SK-N-SH treated with all-trans-retinoic acid at 6 μM for 48 hours (cell line): Measurements from ENCODE around the gene WSCD2.

Source experiments
- ATAC-seq: fragments of 200-7000 bp; cut with Tn5 transposase; 3 replicates; pipeline ENCODE4 v1.9.1; 2020; ENCODE audit warnings: mild to moderate bottlenecking, moderate library complexity
- ARNTL ChIP-seq: fragments of 450-650 bp; formaldehyde crosslinking; IDR thresholded peaks from 2 replicates; pipeline ENCODE4 v1.5.0; 2020; ENCODE audit warnings: low read depth, mild to moderate bottlenecking, moderate library complexity, borderline replicate concordance
- BACH2 ChIP-seq: fragments of 250-450 bp; sonication (Bioruptor Pico); IDR thresholded peaks from 2 replicates; pipeline ENCODE4 v1.9.0; 2021; ENCODE audit warnings: mild to moderate bottlenecking, borderline replicate concordance
- CSDC2 ChIP-seq: fragments of 250-450 bp; sonication (Bioruptor Pico); IDR thresholded peaks from 2 replicates; pipeline ENCODE4 v1.5.0; 2020; ENCODE audit warnings: mild to moderate bottlenecking, moderate library complexity
- ESRRG ChIP-seq: fragments of 250-450 bp; sonication (Bioruptor Pico); IDR thresholded peaks from 2 replicates; pipeline ENCODE4 v1.6.1; 2021; ENCODE audit warnings: mild to moderate bottlenecking
- GLIS3 ChIP-seq: fragments of 250-450 bp; sonication (Bioruptor Pico); IDR thresholded peaks from 2 replicates; pipeline ENCODE4 v1.5.0; 2020; ENCODE audit warnings: mild to moderate bottlenecking, moderate library complexity
- ISL1 ChIP-seq: fragments of 250-450 bp; sonication (Bioruptor Pico); IDR thresholded peaks from 2 replicates; pipeline ENCODE4 v2.1.2; 2022; ENCODE audit warnings: mild to moderate bottlenecking, moderate library complexity
- OSR1 ChIP-seq: fragments of 250-450 bp; sonication (Bioruptor Pico); IDR thresholded peaks from 2 replicates; pipeline ENCODE4 v1.8.0; 2022; ENCODE audit warnings: moderate library complexity, mild to moderate bottlenecking, inconsistent platforms
- PPARA ChIP-seq: fragments of 250-450 bp; sonication (Bioruptor Pico); IDR thresholded peaks from 2 replicates; pipeline ENCODE4 v1.5.0; 2020; ENCODE audit warnings: mild to moderate bottlenecking, borderline replicate concordance
- RARB ChIP-seq: fragments of 250-450 bp; sonication (Bioruptor Pico); IDR thresholded peaks from 2 replicates; pipeline ENCODE4 v1.8.0; 2021; ENCODE audit warnings: mild to moderate bottlenecking, moderate library complexity
- SNAI2 ChIP-seq: fragments of 250-450 bp; sonication (Bioruptor Pico); IDR thresholded peaks from 2 replicates; pipeline ENCODE4 v1.5.0; 2020; ENCODE audit warnings: mild to moderate bottlenecking, moderate library complexity
- TCF4 ChIP-seq: fragments of 250-450 bp; sonication (Bioruptor Pico); IDR thresholded peaks from 2 replicates; pipeline ENCODE4 v1.8.0; 2021; ENCODE audit warnings: mild to moderate bottlenecking, moderate library complexity, borderline replicate concordance
- TOX ChIP-seq: fragments of 250-450 bp; sonication (Bioruptor Pico); IDR thresholded peaks from 2 replicates; pipeline ENCODE4 v1.8.0; 2021; ENCODE audit warnings: mild to moderate bottlenecking, moderate library complexity, borderline replicate concordance
- ZC3H10 ChIP-seq: fragments of 250-450 bp; sonication (Bioruptor Pico); IDR thresholded peaks from 2 replicates; pipeline ENCODE4 v1.5.1; 2021; ENCODE audit warnings: mild to moderate bottlenecking, moderate library complexity
- ZFP3 ChIP-seq: fragments of 250-450 bp; sonication (Bioruptor Pico); IDR thresholded peaks from 2 replicates; pipeline ENCODE4 v1.5.0; 2020; ENCODE audit warnings: mild to moderate bottlenecking, moderate library complexity
- ZFP30 ChIP-seq: fragments of 450-650 bp; formaldehyde crosslinking; IDR thresholded peaks from 2 replicates; pipeline ENCODE4 v1.5.0; 2022; ENCODE audit warnings: mild to moderate bottlenecking, moderate library complexity
- ZNF565 ChIP-seq: fragments of 450-650 bp; formaldehyde crosslinking; conservative IDR thresholded peaks from 2 replicates; pipeline ENCODE4 v1.5.0; 2020; ENCODE audit warnings: low read depth, mild to moderate bottlenecking, moderate library complexity
- ZNF70 ChIP-seq: fragments of 450-650 bp; formaldehyde crosslinking; IDR thresholded peaks from 2 replicates; pipeline ENCODE4 v1.5.0; 2020; ENCODE audit warnings: mild to moderate bottlenecking, moderate library complexity
- TF ChIP-seq, protein P1 (sequence below): fragments of 250-450 bp; sonication (Bioruptor Pico); IDR thresholded peaks from 2 replicates; pipeline ENCODE4 v1.5.0; 2020; ENCODE audit warnings: mild to moderate bottlenecking, moderate library complexity
- TF ChIP-seq, protein P2 (sequence below): fragments of 250-450 bp; sonication (Bioruptor Pico); IDR thresholded peaks from 2 replicates; pipeline ENCODE4 v1.5.1; 2021; ENCODE audit warnings: mild to moderate bottlenecking, moderate library complexity
- TF ChIP-seq, protein P3 (sequence below): fragments of 250-450 bp; sonication (Bioruptor Pico); IDR thresholded peaks from 2 replicates; pipeline ENCODE4 v1.8.0; 2021; ENCODE audit warnings: low read depth, mild to moderate bottlenecking, moderate library complexity, borderline replicate concordance
- TF ChIP-seq, protein P4 (sequence below): fragments of 250-450 bp; sonication (Bioruptor Pico); IDR thresholded peaks from 2 replicates; pipeline ENCODE4 v1.8.0; 2020; ENCODE audit warnings: mild to moderate bottlenecking, moderate library complexity, borderline replicate concordance
- TF ChIP-seq, protein P5 (sequence below): fragments of 250-450 bp; sonication (Bioruptor Pico); IDR thresholded peaks from 2 replicates; pipeline ENCODE4 v1.5.1; 2020; ENCODE audit warnings: low read depth, mild to moderate bottlenecking, moderate library complexity

Gene WSCD2

DNA sequence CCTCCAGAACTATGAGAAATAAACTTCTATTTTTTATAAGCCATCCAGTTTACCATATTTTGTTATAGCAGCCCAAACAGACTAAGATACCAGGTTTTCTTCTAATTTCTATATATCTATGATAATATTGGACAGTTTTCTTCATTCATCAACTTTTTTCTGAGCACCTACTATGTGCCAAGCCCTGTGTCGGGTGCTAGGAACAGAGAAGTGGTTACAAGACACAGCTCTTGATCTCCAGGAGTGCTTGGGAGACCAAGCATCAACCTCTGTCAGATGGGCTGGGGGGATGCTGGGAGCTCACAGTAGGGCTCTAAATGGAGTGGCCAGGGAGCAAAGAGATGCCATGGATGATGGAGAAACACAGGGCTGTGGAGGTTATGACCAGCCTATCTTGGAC lies 2.9 kb upstream of the WSCD2 start:
- no peak for ATAC-seq
- TF ChIP-seq ZNF565 (CRISPR knock-in tag) = no peak
- TF ChIP-seq PPARA = no peak
- TF ChIP-seq CSDC2 (CRISPR knock-in tag) = no peak
- TF ChIP-seq ARNTL = no peak
- TF ChIP-seq, protein P1, sequence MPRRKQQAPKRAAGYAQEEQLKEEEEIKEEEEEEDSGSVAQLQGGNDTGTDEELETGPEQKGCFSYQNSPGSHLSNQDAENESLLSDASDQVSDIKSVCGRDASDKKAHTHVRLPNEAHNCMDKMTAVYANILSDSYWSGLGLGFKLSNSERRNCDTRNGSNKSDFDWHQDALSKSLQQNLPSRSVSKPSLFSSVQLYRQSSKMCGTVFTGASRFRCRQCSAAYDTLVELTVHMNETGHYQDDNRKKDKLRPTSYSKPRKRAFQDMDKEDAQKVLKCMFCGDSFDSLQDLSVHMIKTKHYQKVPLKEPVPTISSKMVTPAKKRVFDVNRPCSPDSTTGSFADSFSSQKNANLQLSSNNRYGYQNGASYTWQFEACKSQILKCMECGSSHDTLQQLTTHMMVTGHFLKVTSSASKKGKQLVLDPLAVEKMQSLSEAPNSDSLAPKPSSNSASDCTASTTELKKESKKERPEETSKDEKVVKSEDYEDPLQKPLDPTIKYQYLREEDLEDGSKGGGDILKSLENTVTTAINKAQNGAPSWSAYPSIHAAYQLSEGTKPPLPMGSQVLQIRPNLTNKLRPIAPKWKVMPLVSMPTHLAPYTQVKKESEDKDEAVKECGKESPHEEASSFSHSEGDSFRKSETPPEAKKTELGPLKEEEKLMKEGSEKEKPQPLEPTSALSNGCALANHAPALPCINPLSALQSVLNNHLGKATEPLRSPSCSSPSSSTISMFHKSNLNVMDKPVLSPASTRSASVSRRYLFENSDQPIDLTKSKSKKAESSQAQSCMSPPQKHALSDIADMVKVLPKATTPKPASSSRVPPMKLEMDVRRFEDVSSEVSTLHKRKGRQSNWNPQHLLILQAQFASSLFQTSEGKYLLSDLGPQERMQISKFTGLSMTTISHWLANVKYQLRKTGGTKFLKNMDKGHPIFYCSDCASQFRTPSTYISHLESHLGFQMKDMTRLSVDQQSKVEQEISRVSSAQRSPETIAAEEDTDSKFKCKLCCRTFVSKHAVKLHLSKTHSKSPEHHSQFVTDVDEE (CRISPR knock-in tag) = no peak
- TF ChIP-seq, protein P2, sequence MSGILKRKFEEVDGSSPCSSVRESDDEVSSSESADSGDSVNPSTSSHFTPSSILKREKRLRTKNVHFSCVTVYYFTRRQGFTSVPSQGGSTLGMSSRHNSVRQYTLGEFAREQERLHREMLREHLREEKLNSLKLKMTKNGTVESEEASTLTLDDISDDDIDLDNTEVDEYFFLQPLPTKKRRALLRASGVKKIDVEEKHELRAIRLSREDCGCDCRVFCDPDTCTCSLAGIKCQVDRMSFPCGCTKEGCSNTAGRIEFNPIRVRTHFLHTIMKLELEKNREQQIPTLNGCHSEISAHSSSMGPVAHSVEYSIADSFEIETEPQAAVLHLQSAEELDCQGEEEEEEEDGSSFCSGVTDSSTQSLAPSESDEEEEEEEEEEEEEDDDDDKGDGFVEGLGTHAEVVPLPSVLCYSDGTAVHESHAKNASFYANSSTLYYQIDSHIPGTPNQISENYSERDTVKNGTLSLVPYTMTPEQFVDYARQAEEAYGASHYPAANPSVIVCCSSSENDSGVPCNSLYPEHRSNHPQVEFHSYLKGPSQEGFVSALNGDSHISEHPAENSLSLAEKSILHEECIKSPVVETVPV = no peak
- TF ChIP-seq GLIS3 (CRISPR knock-in tag) = no peak
- TF ChIP-seq ZFP3 (CRISPR knock-in tag) = no peak
- no peak for TF ChIP-seq ZC3H10 (CRISPR knock-in tag)
- TF ChIP-seq, protein P3, sequence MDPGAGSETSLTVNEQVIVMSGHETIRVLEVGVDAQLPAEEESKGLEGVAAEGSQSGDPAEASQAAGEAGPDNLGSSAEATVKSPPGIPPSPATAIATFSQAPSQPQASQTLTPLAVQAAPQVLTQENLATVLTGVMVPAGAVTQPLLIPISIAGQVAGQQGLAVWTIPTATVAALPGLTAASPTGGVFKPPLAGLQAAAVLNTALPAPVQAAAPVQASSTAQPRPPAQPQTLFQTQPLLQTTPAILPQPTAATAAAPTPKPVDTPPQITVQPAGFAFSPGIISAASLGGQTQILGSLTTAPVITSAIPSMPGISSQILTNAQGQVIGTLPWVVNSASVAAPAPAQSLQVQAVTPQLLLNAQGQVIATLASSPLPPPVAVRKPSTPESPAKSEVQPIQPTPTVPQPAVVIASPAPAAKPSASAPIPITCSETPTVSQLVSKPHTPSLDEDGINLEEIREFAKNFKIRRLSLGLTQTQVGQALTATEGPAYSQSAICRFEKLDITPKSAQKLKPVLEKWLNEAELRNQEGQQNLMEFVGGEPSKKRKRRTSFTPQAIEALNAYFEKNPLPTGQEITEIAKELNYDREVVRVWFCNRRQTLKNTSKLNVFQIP = no peak
- TF ChIP-seq SNAI2 (CRISPR knock-in tag) = no peak
- TF ChIP-seq ESRRG = no peak
- TF ChIP-seq, protein P4, sequence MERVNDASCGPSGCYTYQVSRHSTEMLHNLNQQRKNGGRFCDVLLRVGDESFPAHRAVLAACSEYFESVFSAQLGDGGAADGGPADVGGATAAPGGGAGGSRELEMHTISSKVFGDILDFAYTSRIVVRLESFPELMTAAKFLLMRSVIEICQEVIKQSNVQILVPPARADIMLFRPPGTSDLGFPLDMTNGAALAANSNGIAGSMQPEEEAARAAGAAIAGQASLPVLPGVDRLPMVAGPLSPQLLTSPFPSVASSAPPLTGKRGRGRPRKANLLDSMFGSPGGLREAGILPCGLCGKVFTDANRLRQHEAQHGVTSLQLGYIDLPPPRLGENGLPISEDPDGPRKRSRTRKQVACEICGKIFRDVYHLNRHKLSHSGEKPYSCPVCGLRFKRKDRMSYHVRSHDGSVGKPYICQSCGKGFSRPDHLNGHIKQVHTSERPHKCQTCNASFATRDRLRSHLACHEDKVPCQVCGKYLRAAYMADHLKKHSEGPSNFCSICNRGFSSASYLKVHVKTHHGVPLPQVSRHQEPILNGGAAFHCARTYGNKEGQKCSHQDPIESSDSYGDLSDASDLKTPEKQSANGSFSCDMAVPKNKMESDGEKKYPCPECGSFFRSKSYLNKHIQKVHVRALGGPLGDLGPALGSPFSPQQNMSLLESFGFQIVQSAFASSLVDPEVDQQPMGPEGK (CRISPR knock-in tag) = no peak
- TF ChIP-seq TOX (CRISPR knock-in tag) = no peak
- TF ChIP-seq ZFP30 = no peak

DNA sequence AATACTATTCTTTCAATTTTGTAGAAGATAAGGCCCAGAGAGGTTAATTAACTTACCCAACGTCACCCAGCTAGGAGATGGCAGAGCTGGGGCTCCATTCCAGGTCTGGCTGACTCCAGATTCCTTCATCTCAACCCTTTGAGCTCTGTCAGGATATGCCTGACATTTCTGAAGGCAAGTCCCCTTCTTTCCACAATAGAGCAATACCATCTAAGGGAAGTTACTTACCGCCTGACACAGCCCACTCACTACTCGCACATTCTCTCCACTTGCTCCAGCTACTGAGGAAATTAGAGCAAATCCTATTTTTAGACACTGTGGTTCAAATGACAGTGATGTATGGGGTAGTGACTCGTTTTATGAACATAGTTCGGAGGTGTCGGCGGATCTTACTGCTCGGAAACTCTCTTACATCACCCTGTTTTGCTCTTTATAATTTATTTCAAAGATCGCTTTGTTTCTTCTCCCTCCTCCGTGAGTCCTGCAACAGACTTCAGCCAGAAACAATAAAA lies 2.0 kb upstream of the WSCD2 start:
- no peak for ATAC-seq
- TF ChIP-seq RARB (CRISPR knock-in tag) = no peak
- TF ChIP-seq ZFP30 = no peak
- TF ChIP-seq ZC3H10 (CRISPR knock-in tag) = no peak
- no peak for TF ChIP-seq ISL1
- no peak for TF ChIP-seq SNAI2 (CRISPR knock-in tag)
- TF ChIP-seq, protein P5, sequence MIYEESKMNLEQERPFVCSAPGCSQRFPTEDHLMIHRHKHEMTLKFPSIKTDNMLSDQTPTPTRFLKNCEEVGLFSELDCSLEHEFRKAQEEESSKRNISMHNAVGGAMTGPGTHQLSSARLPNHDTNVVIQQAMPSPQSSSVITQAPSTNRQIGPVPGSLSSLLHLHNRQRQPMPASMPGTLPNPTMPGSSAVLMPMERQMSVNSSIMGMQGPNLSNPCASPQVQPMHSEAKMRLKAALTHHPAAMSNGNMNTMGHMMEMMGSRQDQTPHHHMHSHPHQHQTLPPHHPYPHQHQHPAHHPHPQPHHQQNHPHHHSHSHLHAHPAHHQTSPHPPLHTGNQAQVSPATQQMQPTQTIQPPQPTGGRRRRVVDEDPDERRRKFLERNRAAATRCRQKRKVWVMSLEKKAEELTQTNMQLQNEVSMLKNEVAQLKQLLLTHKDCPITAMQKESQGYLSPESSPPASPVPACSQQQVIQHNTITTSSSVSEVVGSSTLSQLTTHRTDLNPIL = no peak

DNA sequence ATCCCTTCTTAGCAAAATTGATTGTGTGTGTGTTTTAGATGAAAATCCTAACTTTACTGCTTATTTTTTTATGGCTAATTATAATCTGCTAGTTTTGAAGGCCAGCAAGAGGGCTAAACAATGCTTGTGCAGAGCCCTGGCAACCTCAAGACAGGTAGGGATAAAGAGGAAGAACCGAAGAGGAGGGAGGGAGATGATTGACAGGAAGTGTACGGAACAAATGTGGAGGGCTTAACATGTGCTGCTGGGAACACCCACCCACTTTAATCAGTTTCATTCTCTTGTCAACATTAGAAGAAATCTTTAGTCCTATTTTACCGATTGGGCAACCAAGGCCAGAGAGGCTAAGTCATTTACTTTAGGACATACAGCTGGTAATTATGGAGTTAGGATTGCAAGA lies 1.4 kb upstream of the WSCD2 start:
- no peak for ATAC-seq
- TF ChIP-seq ESRRG (no peak), SNAI2 (CRISPR knock-in tag) (no peak), ISL1 (no peak), TOX (CRISPR knock-in tag) (no peak), ZFP30 (no peak), ZNF70 (no peak), ARNTL (no peak), GLIS3 (CRISPR knock-in tag) (no peak), RARB (CRISPR knock-in tag) (no peak), ZC3H10 (CRISPR knock-in tag) (no peak), CSDC2 (CRISPR knock-in tag) (no peak), BACH2 (CRISPR knock-in tag) (no peak), OSR1 (CRISPR knock-in tag) (no peak), ZFP3 (CRISPR knock-in tag) (no peak), TCF4 (CRISPR knock-in tag) (no peak)
- TF ChIP-seq, protein P5 = no peak
- TF ChIP-seq, protein P4 (CRISPR knock-in tag) = no peak
- TF ChIP-seq, protein P1 (CRISPR knock-in tag) = no peak
